HCT116 (cell line): Measurements from ENCODE around the gene TBC1D30. TPM values are rescaled to one million over a fixed set of nuclear protein-coding genes. Genes with fewer than 3 reads are reported as not detected.

Source experiments
- ATAC-seq: fragments of 200-7000 bp; cut with Tn5 transposase; 2 replicates; pipeline ENCODE4 v1.9.1; 2020; ENCODE audit warnings: mild to moderate bottlenecking, moderate library complexity
- BruUV-seq: library from RNA; stranded (reverse); fragments of 400-500 nt; replicated peaks from 2 replicates; lab custom pipeline; 2021; lab: Mats Ljungman, UMichigan
- CTCF ChIA-PET: fragments of 300-600 bp; sonication (Branson Sonifier 250); formaldehyde crosslinking; loops from one replicate; lab custom pipeline; 2021; ENCODE audit warnings: antibody characterized with exemption; lab: Charles Lee
- POLR2A ChIA-PET: fragments of 300-600, 350-600 bp; sonication (Branson Sonifier 250); formaldehyde crosslinking; loops from one replicate; lab custom pipeline; 2021; ENCODE audit warnings: antibody characterized with exemption; lab: Charles Lee
- RAD21 ChIA-PET, 2 experiments: fragments of 300-600 bp; sonication (Branson Sonifier 250); formaldehyde crosslinking; loops; one replicate each; lab custom pipeline; 2023; ENCODE audit warnings: low total read pairs in 2 of 2; ENCODE audit not compliant: uncharacterized antibody in 2 of 2, unreplicated experiment in 2 of 2, low non-redundant PET in 1 of 2; lab: Charles Lee
- DNase-seq: peaks from one replicate; pipeline ENCODE4 v3.0.0-alpha.2; 2010; ENCODE audit warnings: low read depth, low spot score
- H2AFZ ChIP-seq: fragments of 200-600 bp; shearing (Covaris generic), sonication (generic); 2 replicates; pipeline ENCODE4 v1.6.1; 2017; ENCODE audit warnings: low read depth, mixed run types, mixed read lengths, antibody characterized with exemption, low read length; ENCODE audit not compliant: poor library complexity, severe bottlenecking
- H3K27ac ChIP-seq: 2 replicates; pipeline ENCODE4 v1.5.1; 2012; ENCODE audit warnings: low read depth, low read length
- H3K27me3 ChIP-seq: fragments of 200-600 bp; sonication (generic); 2 replicates; pipeline ENCODE4 v1.6.1; 2016; ENCODE audit warnings: mixed run types, low read length, mixed read lengths; ENCODE audit not compliant: insufficient read depth
- H3K36me3 ChIP-seq, 2 experiments: fragments of 200-500 bp in 1 of 2; fragments of 200-600 bp in 1 of 2; sonication (Bioruptor generic) in 1 of 2; sonication (generic) in 1 of 2; 2 replicates each; pipeline versions ENCODE4 v1.5.1 to v1.6.1; 2014 to 2016; ENCODE audit warnings: low read length in 2 of 2, inconsistent platforms in 1 of 2, mixed read lengths in 1 of 2, mixed run types in 1 of 2; ENCODE audit not compliant: insufficient read depth in 2 of 2, control insufficient read depth in 1 of 2
- H3K4me1 ChIP-seq, 2 experiments: fragments of 200-600 bp in 1 of 2; sonication (generic) in 1 of 2; 2 replicates each; pipeline versions ENCODE4 v1.5.1 to v1.6.1; 2012 to 2017; ENCODE audit warnings: low read length in 2 of 2, inconsistent platforms in 1 of 2, mild to moderate bottlenecking in 1 of 2, mixed read lengths in 1 of 2, mixed run types in 1 of 2, moderate library complexity in 1 of 2; ENCODE audit not compliant: insufficient read depth in 2 of 2, control insufficient read depth in 1 of 2
- H3K4me2 ChIP-seq: fragments of 200-600 bp; sonication (generic); 2 replicates; pipeline ENCODE4 v1.6.1; 2017; ENCODE audit warnings: mixed run types, low read length, mixed read lengths
- H3K4me3 ChIP-seq, 2 experiments: fragments of 200-600 bp in 1 of 2; sonication (generic) in 1 of 2; replicated peaks in 1 of 2; 2 replicates each; pipeline ENCODE4 v1.5.1; 2011 to 2016; ENCODE audit warnings: low read length in 2 of 2, control low read depth in 1 of 2, low read depth in 1 of 2, mild to moderate bottlenecking in 1 of 2, mixed read lengths in 1 of 2, mixed run types in 1 of 2
- H3K79me2 ChIP-seq: fragments of 200-600 bp; sonication (generic); 2 replicates; pipeline ENCODE4 v1.6.1; 2017; ENCODE audit warnings: mild to moderate bottlenecking, mixed run types, low read length, moderate library complexity, mixed read lengths; ENCODE audit not compliant: insufficient read depth
- H3K9ac ChIP-seq: fragments of 200-600 bp; sonication (generic); 2 replicates; pipeline ENCODE4 v1.6.1; 2016; ENCODE audit warnings: low read length, mixed read lengths
- H3K9me2 ChIP-seq: fragments of 200-600 bp; sonication (generic), shearing (Covaris generic); 2 replicates; pipeline ENCODE4 v1.6.1; 2017; ENCODE audit warnings: mixed run types, mild to moderate bottlenecking, moderate library complexity; ENCODE audit not compliant: insufficient read depth
- H3K9me3 ChIP-seq, 2 experiments: fragments of 200-500 bp in 1 of 2; fragments of 200-600 bp in 1 of 2; sonication (Bioruptor generic) in 1 of 2; sonication (generic) in 1 of 2; 2 replicates each; pipeline ENCODE4 v1.6.1; 2014 to 2017; ENCODE audit warnings: low read length in 2 of 2, mixed read lengths in 2 of 2, inconsistent platforms in 1 of 2, low read depth in 1 of 2, mild to moderate bottlenecking in 1 of 2, mixed run types in 1 of 2, moderate library complexity in 1 of 2; ENCODE audit not compliant: control insufficient read depth in 1 of 2, insufficient read depth in 1 of 2
- H4K20me1 ChIP-seq: fragments of 200-600 bp; sonication (generic), shearing (Covaris generic); 2 replicates; pipeline ENCODE4 v1.6.1; 2017; ENCODE audit warnings: mixed run types, mild to moderate bottlenecking, moderate library complexity; ENCODE audit not compliant: insufficient read depth
- ATF3 ChIP-seq: IDR thresholded peaks from 2 replicates; pipeline ENCODE4 v1.6.1; 2012
- CBX3 ChIP-seq: IDR thresholded peaks from 2 replicates; pipeline ENCODE4 v1.6.1; 2012; ENCODE audit warnings: low read depth
- CTCF ChIP-seq, 3 experiments: fragments of 200-600 bp in 1 of 3; sonication (generic) in 1 of 3; IDR thresholded peaks in 2 of 3; conservative IDR thresholded peaks in 1 of 3; 2 replicates each; pipeline ENCODE4 v1.5.1; 2012 to 2017; ENCODE audit warnings: low read depth in 2 of 3, low read length in 2 of 3, antibody characterized with exemption in 1 of 3, borderline replicate concordance in 1 of 3, control low read depth in 1 of 3, mild to moderate bottlenecking in 1 of 3, mixed read lengths in 1 of 3, mixed run types in 1 of 3, moderate library complexity in 1 of 3; ENCODE audit not compliant: insufficient read depth in 1 of 3
- ELF1 ChIP-seq: IDR thresholded peaks from 2 replicates; pipeline ENCODE4 v1.6.1; 2012; ENCODE audit warnings: low read depth, borderline replicate concordance
- EZH2phosphoT487 ChIP-seq: fragments of 200-600 bp; IDR thresholded peaks from 2 replicates; pipeline ENCODE4 v1.6.1; 2018; ENCODE audit warnings: antibody characterized with exemption, borderline replicate concordance
- JUND ChIP-seq: IDR thresholded peaks from 2 replicates; pipeline ENCODE4 v1.6.1; 2012
- POLR2A ChIP-seq: IDR thresholded peaks from 2 replicates; pipeline ENCODE4 v1.7.0; 2011; ENCODE audit warnings: borderline replicate concordance; ENCODE audit not compliant: insufficient read depth, insufficient read length; ENCODE audit errors: extremely low read depth
- POLR2AphosphoS5 ChIP-seq: IDR thresholded peaks from 2 replicates; pipeline ENCODE4 v1.6.1; 2011; ENCODE audit warnings: mild to moderate bottlenecking, low read depth, low read length, moderate library complexity
- REST ChIP-seq: IDR thresholded peaks from 2 replicates; pipeline ENCODE4 v1.6.1; 2012; ENCODE audit warnings: low read depth
- SIN3A ChIP-seq: IDR thresholded peaks from 2 replicates; pipeline ENCODE4 v1.6.1; 2012; ENCODE audit warnings: low read depth
- SP1 ChIP-seq: IDR thresholded peaks from 2 replicates; pipeline ENCODE4 v1.6.1; 2012; ENCODE audit warnings: low read depth
- SRF ChIP-seq: IDR thresholded peaks from 2 replicates; pipeline ENCODE4 v1.6.1; 2012; ENCODE audit warnings: low read depth
- YY1 ChIP-seq: IDR thresholded peaks from 2 replicates; pipeline ENCODE4 v1.6.1; 2011; ENCODE audit warnings: low read length, low read depth, moderate library complexity, mild to moderate bottlenecking; ENCODE audit not compliant: insufficient replicate concordance; ENCODE audit errors: extremely low read depth
- ZFX ChIP-seq: fragments of 450-650 bp; IDR thresholded peaks from 2 replicates; pipeline ENCODE4 v1.6.1; 2017
- ZNF274 ChIP-seq: fragments of 200-500 bp; sonication (Bioruptor generic); IDR thresholded peaks from 2 replicates; pipeline ENCODE4 v1.6.1; 2014; ENCODE audit warnings: mild to moderate bottlenecking, low read depth, low read length, inconsistent platforms
- intact Hi-C: fragments of 100-400 bp; cut with micrococcal nuclease; formaldehyde crosslinking; loops from 2 replicates; pipeline ENCODE4 v1.10.0; 2022
- total RNA-seq: library from RNA; stranded (reverse); gene quantifications from one replicate; pipeline ENCODE4 v1.2.1, GENCODE V29; 2021; ENCODE audit not compliant: unreplicated experiment

The TBC1D30 gene
- total RNA-seq, 1 experiment from 2014 or later: 24.1 TPM

- no peak overlapping the region for H3K9ac ChIP-seq
- TF ChIP-seq CTCF (IDR thresholded peaks at IDR 0.05 in 2 of 3, conservative IDR thresholded peaks at IDR 0.05 in 1 of 3; ENCODE audit: borderline replicate concordance in 1 of 3, insufficient read depth in 1 of 3, low read depth in 2 of 3, low read length in 2 of 3) (no peak), YY1 (no peak), SIN3A (no peak), REST (no peak), POLR2AphosphoS5 (no peak), ATF3 (no peak), ZNF274 (no peak), SRF (no peak), ELF1 (no peak), EZH2phosphoT487 (no peak), CBX3 (no peak), ZFX (no peak), JUND (no peak), POLR2A (no peak), SP1 (no peak)
- no TSS peak for BruUV-seq
- no peaks in the 10 kb centered on the region for H3K9me3 ChIP-seq
- H3K4me2 ChIP-seq: no peak overlapping the region
- intact Hi-C loops: no loop called here
- no peaks in the 10 kb centered on the region for H3K36me3 ChIP-seq
- H3K4me3 ChIP-seq: no peak overlapping the region
- H3K4me1 ChIP-seq: no peaks in the 10 kb centered on the region
- ChIA-PET RAD21 (no interaction called here), POLR2A (no interaction called here), CTCF (no interaction called here)
- no peaks in the 10 kb centered on the region for H3K79me2 ChIP-seq
- H3K27me3 ChIP-seq: no peaks in the 10 kb centered on the region
- H4K20me1 ChIP-seq: no peaks in the 10 kb centered on the region
- no peaks in the 10 kb centered on the region; the same call in 1 of the 2 replicates for H3K9me2 ChIP-seq
- no peak overlapping the region for H3K27ac ChIP-seq
- DNase-seq (no peak), ATAC-seq (no peak)
- H2AFZ ChIP-seq: no peak overlapping the region
Observed at GRCh38 chr12:64911081-64911480, 86.6 kb downstream of the TBC1D30 start.
